ENCODE measurements around the gene UROC1.

Gene UROC1

DNA sequence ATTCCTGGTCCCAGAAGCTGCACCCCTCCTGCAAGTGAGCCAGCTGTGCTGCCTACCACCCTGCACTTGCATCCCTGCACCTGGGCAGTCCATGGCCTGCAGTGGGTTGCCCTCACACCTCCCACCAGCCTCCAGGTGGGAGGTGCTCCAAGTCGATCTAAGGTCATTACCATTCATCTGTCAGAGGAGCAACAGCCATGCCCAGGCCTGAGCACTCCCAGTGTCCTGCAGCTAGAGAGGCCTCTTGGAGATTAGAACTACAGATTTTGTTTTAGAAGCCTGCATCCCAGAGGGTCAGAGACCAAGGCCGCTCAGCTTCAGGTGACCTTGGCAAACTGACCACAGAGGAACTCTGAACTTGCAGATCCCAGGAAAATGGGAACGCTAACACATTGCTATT is 32.9 kb downstream of the UROC1 start:
- no peak overlapping the region for H2AFZ ChIP-seq (ENCODE audit: low read length)
- H3K4me2 ChIP-seq (ENCODE audit: low read depth, low read length, poor library complexity, severe bottlenecking): no peak overlapping the region
- H3K4me3 ChIP-seq (ENCODE audit: low read length, poor library complexity, severe bottlenecking): no peak overlapping the region
- no peak for TF ChIP-seq EZH2phosphoT487 (IDR thresholded peaks at IDR 0.05; ENCODE audit: borderline replicate concordance)
- H3F3A ChIP-seq (ENCODE audit: low read depth): no peaks in the 10 kb centered on the region
- no peaks in the 10 kb centered on the region for H3K9me3 ChIP-seq (ENCODE audit: insufficient read depth, low read depth, low read length)
- H3K9ac ChIP-seq (ENCODE audit: low read depth, low read length, poor library complexity, severe bottlenecking): peak overlapping the region; percentile 9
- no peaks in the 10 kb centered on the region for H3K36me3 ChIP-seq (ENCODE audit: insufficient read depth, low read length)
- H3K4me1 ChIP-seq (ENCODE audit: insufficient read depth, low read length, poor library complexity, severe bottlenecking): peaks cover 56% of the 10 kb centered on the region
- no peaks in the 10 kb centered on the region for H4K20me1 ChIP-seq (ENCODE audit: insufficient read depth, low read length, poor library complexity, severe bottlenecking)
- H3K79me2 ChIP-seq (ENCODE audit: insufficient read depth, low read length): no peaks in the 10 kb centered on the region
- H3K9me2 ChIP-seq (replicated peaks; ENCODE audit: low read depth, low read length): no peaks in the 10 kb centered on the region
- no peaks in the 10 kb centered on the region for H3K27me3 ChIP-seq (ENCODE audit: insufficient read depth, low read length, poor library complexity, severe bottlenecking)

DNA sequence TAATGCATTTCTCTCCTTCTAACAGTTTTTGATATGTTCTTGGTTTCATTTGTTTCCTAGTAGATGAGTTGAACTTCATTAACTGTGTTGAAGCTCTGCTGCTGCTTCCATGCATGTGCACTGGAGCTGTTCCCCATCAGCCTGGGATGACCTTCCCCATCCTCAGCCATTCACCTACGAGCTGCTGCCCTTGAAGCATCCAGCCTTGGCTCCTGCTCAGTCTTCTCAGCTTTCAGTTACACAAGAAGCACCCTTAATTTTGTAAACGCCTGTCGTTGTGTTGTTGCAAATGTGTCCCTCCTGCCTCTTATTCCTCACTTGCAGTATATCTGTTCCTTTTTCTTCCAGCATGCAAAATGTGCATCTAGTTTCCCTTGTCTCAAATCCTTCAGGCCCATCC is 33.4 kb downstream of the UROC1 start:
- Histone ChIP-seq H3K4me1 (ENCODE audit: insufficient read depth, low read length, poor library complexity, severe bottlenecking) (peaks cover 55% of the 10 kb centered on the region), H3K79me2 (ENCODE audit: insufficient read depth, low read length) (no peaks in the 10 kb centered on the region), H4K20me1 (ENCODE audit: insufficient read depth, low read length, poor library complexity, severe bottlenecking) (no peaks in the 10 kb centered on the region), H3K27me3 (ENCODE audit: insufficient read depth, low read length, poor library complexity, severe bottlenecking) (no peaks in the 10 kb centered on the region), H3F3A (ENCODE audit: low read depth) (no peaks in the 10 kb centered on the region), H3K4me2 (ENCODE audit: low read depth, low read length, poor library complexity, severe bottlenecking) (no peak overlapping the region), H3K4me3 (ENCODE audit: low read length, poor library complexity, severe bottlenecking) (no peak overlapping the region), H3K9me2 (replicated peaks; ENCODE audit: low read depth, low read length) (no peaks in the 10 kb centered on the region), H3K9ac (ENCODE audit: low read depth, low read length, poor library complexity, severe bottlenecking) (peak overlapping the region; percentile 9), H2AFZ (ENCODE audit: low read length) (no peak overlapping the region), H3K36me3 (ENCODE audit: insufficient read depth, low read length) (no peaks in the 10 kb centered on the region), H3K9me3 (ENCODE audit: insufficient read depth, low read depth, low read length) (no peaks in the 10 kb centered on the region)
- no peak for TF ChIP-seq EZH2phosphoT487 (IDR thresholded peaks at IDR 0.05; ENCODE audit: borderline replicate concordance)
- TF ChIP-seq, protein P1, sequence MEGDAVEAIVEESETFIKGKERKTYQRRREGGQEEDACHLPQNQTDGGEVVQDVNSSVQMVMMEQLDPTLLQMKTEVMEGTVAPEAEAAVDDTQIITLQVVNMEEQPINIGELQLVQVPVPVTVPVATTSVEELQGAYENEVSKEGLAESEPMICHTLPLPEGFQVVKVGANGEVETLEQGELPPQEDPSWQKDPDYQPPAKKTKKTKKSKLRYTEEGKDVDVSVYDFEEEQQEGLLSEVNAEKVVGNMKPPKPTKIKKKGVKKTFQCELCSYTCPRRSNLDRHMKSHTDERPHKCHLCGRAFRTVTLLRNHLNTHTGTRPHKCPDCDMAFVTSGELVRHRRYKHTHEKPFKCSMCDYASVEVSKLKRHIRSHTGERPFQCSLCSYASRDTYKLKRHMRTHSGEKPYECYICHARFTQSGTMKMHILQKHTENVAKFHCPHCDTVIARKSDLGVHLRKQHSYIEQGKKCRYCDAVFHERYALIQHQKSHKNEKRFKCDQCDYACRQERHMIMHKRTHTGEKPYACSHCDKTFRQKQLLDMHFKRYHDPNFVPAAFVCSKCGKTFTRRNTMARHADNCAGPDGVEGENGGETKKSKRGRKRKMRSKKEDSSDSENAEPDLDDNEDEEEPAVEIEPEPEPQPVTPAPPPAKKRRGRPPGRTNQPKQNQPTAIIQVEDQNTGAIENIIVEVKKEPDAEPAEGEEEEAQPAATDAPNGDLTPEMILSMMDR (conservative IDR thresholded peaks at IDR 0.05; ENCODE audit: low read length): no peak

DNA sequence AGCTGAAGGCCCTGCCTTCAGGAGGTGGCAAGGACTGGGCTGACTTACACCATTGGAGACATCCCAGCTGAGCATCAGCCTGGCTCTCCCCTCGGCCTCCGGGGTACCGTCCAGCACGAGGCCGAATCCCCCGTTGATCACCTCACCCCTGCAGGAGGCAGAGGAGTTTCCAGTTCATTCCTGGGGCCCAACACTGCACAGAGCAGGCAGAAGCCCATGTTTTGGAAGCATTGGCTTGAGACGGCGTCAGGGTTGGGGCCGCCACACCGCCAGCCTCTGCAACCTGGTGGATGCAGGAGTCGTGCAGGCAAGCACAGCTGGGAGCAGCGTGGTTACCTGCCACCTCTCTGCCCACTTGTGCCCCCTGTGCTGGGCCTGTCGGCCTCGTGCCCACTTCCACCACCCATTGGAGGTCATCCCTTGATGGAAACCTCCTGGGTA is 34.2 kb downstream of the UROC1 start:
- Histone ChIP-seq H3F3A (ENCODE audit: low read depth) (no peaks in the 10 kb centered on the region), H3K4me3 (ENCODE audit: low read length, poor library complexity, severe bottlenecking) (no peak overlapping the region), H4K20me1 (ENCODE audit: insufficient read depth, low read length, poor library complexity, severe bottlenecking) (no peaks in the 10 kb centered on the region), H3K4me1 (ENCODE audit: insufficient read depth, low read length, poor library complexity, severe bottlenecking) (peaks cover 47% of the 10 kb centered on the region), H2AFZ (ENCODE audit: low read length) (no peak overlapping the region), H3K27me3 (ENCODE audit: insufficient read depth, low read length, poor library complexity, severe bottlenecking) (no peaks in the 10 kb centered on the region), H3K79me2 (ENCODE audit: insufficient read depth, low read length) (no peaks in the 10 kb centered on the region), H3K36me3 (ENCODE audit: insufficient read depth, low read length) (no peaks in the 10 kb centered on the region), H3K9me2 (replicated peaks; ENCODE audit: low read depth, low read length) (no peaks in the 10 kb centered on the region), H3K9me3 (ENCODE audit: insufficient read depth, low read depth, low read length) (no peaks in the 10 kb centered on the region), H3K9ac (ENCODE audit: low read depth, low read length, poor library complexity, severe bottlenecking) (no peak overlapping the region), H3K4me2 (ENCODE audit: low read depth, low read length, poor library complexity, severe bottlenecking) (no peak overlapping the region)
- TF ChIP-seq EZH2phosphoT487 (IDR thresholded peaks at IDR 0.05; ENCODE audit: borderline replicate concordance): no peak
- TF ChIP-seq, protein P1 (conservative IDR thresholded peaks at IDR 0.05; ENCODE audit: low read length): no peak

DNA sequence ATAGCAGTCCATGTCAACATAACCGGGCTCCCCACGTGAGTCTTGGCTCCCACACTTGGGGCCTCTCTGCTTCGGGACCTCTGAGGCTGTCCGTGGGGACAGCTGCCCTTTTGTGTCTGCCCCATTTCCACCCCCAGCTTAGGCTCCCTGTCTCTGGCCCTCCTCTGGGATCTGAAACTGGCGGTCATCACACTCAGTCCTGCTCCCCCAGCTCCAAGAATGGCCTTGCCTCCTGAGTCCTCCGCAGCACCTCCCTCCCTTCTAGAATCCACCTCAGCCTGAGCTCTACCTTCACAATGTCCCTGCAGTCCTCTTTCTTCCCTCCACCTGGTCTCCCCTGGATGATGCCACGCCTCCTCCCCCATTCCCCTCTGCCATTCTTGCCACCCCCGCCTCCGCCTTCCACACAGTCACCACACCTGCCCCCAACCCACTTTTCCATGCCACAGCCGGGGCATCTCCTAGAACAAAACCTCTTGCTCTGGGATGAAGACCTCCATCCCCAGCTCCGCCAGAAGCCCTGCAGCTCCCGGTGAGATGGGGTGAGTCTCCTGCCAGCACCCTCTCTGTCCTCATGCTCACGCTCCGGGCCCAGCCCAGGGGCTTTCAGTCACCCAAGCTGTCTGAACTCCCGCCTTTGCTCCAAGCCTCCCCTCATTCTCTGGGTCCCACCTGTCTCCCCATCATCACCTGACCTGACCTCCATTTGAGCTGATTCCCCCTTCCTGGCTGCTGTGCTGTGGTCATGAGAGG is 34.9 kb downstream of the UROC1 start:
- H3F3A ChIP-seq (ENCODE audit: low read depth): peaks cover under 1% of the 10 kb centered on the region; the same call in 1 of the 2 replicates
- H3K9ac ChIP-seq (ENCODE audit: low read depth, low read length, poor library complexity, severe bottlenecking): no peak overlapping the region
- TF ChIP-seq, protein P1 (conservative IDR thresholded peaks at IDR 0.05; ENCODE audit: low read length): no peak
- no peak for TF ChIP-seq EZH2phosphoT487 (IDR thresholded peaks at IDR 0.05; ENCODE audit: borderline replicate concordance)

More for the DNA sequence above, 34.9 kb downstream of the UROC1 start:
- Histone ChIP-seq H3K9me2 (replicated peaks; ENCODE audit: low read depth, low read length) (no peaks in the 10 kb centered on the region), H3K79me2 (ENCODE audit: insufficient read depth, low read length) (no peaks in the 10 kb centered on the region), H3K9me3 (ENCODE audit: insufficient read depth, low read depth, low read length) (no peaks in the 10 kb centered on the region), H4K20me1 (ENCODE audit: insufficient read depth, low read length, poor library complexity, severe bottlenecking) (no peaks in the 10 kb centered on the region), H3K4me1 (ENCODE audit: insufficient read depth, low read length, poor library complexity, severe bottlenecking) (peaks cover 40% of the 10 kb centered on the region), H3K36me3 (ENCODE audit: insufficient read depth, low read length) (no peaks in the 10 kb centered on the region), H3K4me3 (ENCODE audit: low read length, poor library complexity, severe bottlenecking) (no peak overlapping the region), H3K4me2 (ENCODE audit: low read depth, low read length, poor library complexity, severe bottlenecking) (no peak overlapping the region), H3K27me3 (ENCODE audit: insufficient read depth, low read length, poor library complexity, severe bottlenecking) (no peaks in the 10 kb centered on the region), H2AFZ (ENCODE audit: low read length) (no peak overlapping the region)

Measured in Loucy (cell line).